T-helper 1 cell treated with Interleukin-12 subunit alpha and Interleukin-12 subunit beta and Interleukin-4 antibody, amounts not matched to agents 30 μg/mL and 1 μg/mL, for 36 hours (primary cell): Measurements from ENCODE around the gene CLEC16A.

Experiments used
- H3K27ac Mint-ChIP-seq: one replicate; pipeline ENCODE4 v1.8.0; 2021; ENCODE audit warnings: mild to moderate bottlenecking, mixed read lengths
- H3K27me3 Mint-ChIP-seq: one replicate; pipeline ENCODE4 v1.8.0; 2021; ENCODE audit warnings: low read depth, mixed read lengths
- H3K36me3 Mint-ChIP-seq: one replicate; pipeline ENCODE4 v1.8.0; 2021; ENCODE audit warnings: low read depth, mixed read lengths
- H3K4me1 Mint-ChIP-seq: one replicate; pipeline ENCODE4 v1.8.0; 2021; ENCODE audit warnings: low read depth, mixed read lengths
- H3K4me3 Mint-ChIP-seq: one replicate; pipeline ENCODE4 v1.8.0; 2021; ENCODE audit warnings: mild to moderate bottlenecking, moderate library complexity, mixed read lengths
- H3K9me3 Mint-ChIP-seq: one replicate; pipeline ENCODE4 v1.8.0; 2021; ENCODE audit warnings: mixed read lengths

The CLEC16A gene

GRCh38 chr16:11140867-11141266 lies 196.5 kb downstream of the CLEC16A start:
- Mint-ChIP-seq H3K36me3 (peaks cover 16% of the 10 kb centered on the region), H3K27ac (no peak overlapping the region), H3K4me3 (no peak overlapping the region), H3K27me3 (no peaks in the 10 kb centered on the region), H3K4me1 (peaks cover 49% of the 10 kb centered on the region), H3K9me3 (no peaks in the 10 kb centered on the region)

- Mint-ChIP-seq H3K27me3 (no peaks in the 10 kb centered on the region), H3K4me3 (no peak overlapping the region)
Measured at GRCh38 chr16:11141409-11142260, 197.3 kb downstream of the CLEC16A start.

DNA sequence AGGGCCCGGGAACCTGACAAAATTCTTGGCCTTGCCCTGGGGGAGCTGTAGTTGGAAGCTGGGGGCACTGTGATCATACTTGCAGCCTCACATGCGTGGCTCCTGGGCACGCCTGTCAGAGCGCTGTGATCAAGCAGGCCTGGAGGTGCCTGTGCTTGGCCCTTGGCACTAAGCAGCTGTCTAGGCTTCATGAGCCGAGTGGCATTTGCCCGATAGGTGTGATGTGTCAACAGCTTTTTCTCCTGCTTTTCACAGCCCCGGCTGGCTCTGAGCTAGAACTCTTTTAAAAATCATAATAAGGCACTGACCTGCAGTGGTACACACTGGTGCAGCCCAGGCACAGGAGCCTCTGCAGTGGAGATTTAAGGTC lies 197.9 kb downstream of the CLEC16A start:
- Mint-ChIP-seq H3K27ac (no peak overlapping the region), H3K36me3 (peaks cover 18% of the 10 kb centered on the region), H3K4me1 (peaks cover 48% of the 10 kb centered on the region), H3K27me3 (no peaks in the 10 kb centered on the region), H3K9me3 (no peaks in the 10 kb centered on the region), H3K4me3 (no peak overlapping the region)

More at GRCh38 chr16:11141409-11142260, 197.3 kb downstream of the CLEC16A start:
- Mint-ChIP-seq H3K36me3 (peaks cover 14% of the 10 kb centered on the region), H3K4me1 (peaks cover 45% of the 10 kb centered on the region), H3K27ac (no peak overlapping the region), H3K9me3 (no peaks in the 10 kb centered on the region)

- H3K9me3 Mint-ChIP-seq: no peaks in the 10 kb centered on the region
- no peak overlapping the region for H3K4me3 Mint-ChIP-seq
- peaks cover 47% of the 10 kb centered on the region for H3K4me1 Mint-ChIP-seq
- H3K27ac Mint-ChIP-seq: no peak overlapping the region
- H3K27me3 Mint-ChIP-seq: no peaks in the 10 kb centered on the region
- peaks cover 19% of the 10 kb centered on the region for H3K36me3 Mint-ChIP-seq
Measured at GRCh38 chr16:11142951-11143350, 198.6 kb downstream of the CLEC16A start.

DNA sequence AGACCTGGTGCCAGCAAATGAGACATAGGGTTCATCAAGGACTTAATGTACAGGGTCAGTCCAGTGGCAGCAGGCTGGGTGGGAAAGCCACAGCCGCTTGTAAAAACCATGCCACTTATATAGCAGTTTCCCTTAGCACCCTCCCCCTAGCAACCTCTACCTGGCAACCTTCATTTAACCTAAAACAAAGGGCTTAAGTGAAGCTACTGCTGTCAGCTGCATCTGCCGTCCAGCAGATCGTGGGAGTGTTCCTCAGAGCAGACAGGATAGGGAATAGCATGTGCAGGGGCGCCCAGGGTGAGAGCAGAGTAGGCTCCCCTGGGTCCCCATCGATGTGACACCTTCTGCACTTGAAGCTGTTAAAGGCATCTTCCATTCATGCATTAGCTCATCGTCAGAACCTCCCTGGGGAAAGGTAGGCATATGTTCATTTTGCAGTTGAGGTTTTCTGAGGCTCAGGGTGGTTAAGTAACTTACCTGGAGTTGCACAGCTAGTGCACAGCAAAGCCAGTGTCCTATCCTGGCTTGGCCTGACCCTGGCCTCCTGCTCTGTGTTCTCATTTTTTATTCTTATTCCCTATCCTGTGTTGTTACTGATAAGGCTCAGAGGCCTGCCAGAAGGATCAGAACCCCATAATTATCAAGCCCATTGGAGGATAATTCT lies 199.1 kb downstream of the CLEC16A start:
- H3K4me1 Mint-ChIP-seq: peaks cover 45% of the 10 kb centered on the region
- peaks cover 18% of the 10 kb centered on the region for H3K36me3 Mint-ChIP-seq
- no peak overlapping the region for H3K4me3 Mint-ChIP-seq
- H3K27me3 Mint-ChIP-seq: no peaks in the 10 kb centered on the region
- H3K9me3 Mint-ChIP-seq: no peaks in the 10 kb centered on the region
- no peak overlapping the region for H3K27ac Mint-ChIP-seq

GRCh38 chr16:11144122-11144521 lies 199.8 kb downstream of the CLEC16A start:
- peaks cover 39% of the 10 kb centered on the region for H3K4me1 Mint-ChIP-seq
- H3K27ac Mint-ChIP-seq: no peak overlapping the region
- no peak overlapping the region for H3K4me3 Mint-ChIP-seq
- H3K36me3 Mint-ChIP-seq: peaks cover 22% of the 10 kb centered on the region
- no peaks in the 10 kb centered on the region for H3K9me3 Mint-ChIP-seq
- no peaks in the 10 kb centered on the region for H3K27me3 Mint-ChIP-seq

DNA sequence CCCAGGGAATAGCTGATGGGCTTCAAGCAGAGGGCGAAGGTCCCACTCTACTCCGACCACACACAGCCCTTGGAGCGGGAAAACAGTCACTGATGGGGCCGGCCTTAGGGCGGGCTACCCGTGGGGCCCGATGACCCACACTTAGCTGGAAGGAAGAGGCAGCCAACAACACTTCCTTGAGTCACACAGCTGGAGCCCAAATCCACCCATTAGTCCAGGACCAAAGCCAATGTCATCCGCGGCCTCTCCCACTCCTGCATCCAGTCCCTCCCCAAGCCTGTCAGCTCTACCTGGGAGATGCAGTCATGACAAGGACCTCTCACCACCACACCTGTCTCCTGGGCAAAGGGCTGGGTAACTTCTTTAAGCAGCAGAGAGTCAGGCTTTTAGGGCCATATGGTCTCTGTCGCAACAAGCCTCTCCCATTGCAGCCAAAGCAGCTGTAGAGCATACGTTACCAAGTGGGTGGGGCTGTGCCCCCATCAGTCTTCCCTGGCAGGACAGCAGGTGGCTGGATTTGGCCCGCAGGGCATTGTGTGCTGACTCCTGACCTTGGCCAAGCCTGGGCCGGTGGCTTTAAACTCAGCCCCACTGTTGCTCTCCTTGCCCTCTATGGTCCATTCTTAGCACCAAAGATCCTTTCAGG lies 200.9 kb downstream of the CLEC16A start:
- Mint-ChIP-seq H3K27ac (no peak overlapping the region), H3K27me3 (no peaks in the 10 kb centered on the region)

DNA sequence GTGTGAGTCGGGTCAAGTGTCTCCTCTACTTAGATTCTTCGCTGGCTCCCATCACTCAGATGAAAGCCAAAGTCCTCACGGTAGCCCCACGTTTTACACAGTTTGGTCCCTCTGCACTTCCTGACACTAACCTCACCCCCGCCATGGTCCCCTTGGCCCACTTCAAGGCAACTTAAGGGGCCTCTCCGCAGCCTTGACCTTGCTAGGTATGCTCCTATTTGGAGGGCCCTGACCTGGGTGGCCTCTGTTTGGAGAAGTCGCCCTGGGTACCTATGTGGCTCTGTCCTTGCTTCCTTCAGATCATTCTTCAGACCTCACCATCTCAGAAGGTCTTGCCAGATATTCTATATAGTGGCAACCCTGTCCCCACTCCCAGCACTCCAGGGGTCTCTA lies 201.5 kb downstream of the CLEC16A start:
- peaks cover 30% of the 10 kb centered on the region for H3K36me3 Mint-ChIP-seq
- H3K9me3 Mint-ChIP-seq: no peaks in the 10 kb centered on the region
- H3K27me3 Mint-ChIP-seq: no peaks in the 10 kb centered on the region
- no peak overlapping the region for H3K4me3 Mint-ChIP-seq
- no peak overlapping the region for H3K27ac Mint-ChIP-seq
- H3K4me1 Mint-ChIP-seq: peaks cover 24% of the 10 kb centered on the region

More for the DNA sequence above, 200.9 kb downstream of the CLEC16A start:
- H3K9me3 Mint-ChIP-seq: no peaks in the 10 kb centered on the region
- H3K4me3 Mint-ChIP-seq: no peak overlapping the region
- peaks cover 25% of the 10 kb centered on the region for H3K36me3 Mint-ChIP-seq
- peaks cover 27% of the 10 kb centered on the region for H3K4me1 Mint-ChIP-seq

- peaks cover 27% of the 10 kb centered on the region for H3K4me1 Mint-ChIP-seq
- H3K27ac Mint-ChIP-seq: no peak overlapping the region
- no peaks in the 10 kb centered on the region for H3K27me3 Mint-ChIP-seq
- no peaks in the 10 kb centered on the region for H3K9me3 Mint-ChIP-seq
- peaks cover 30% of the 10 kb centered on the region for H3K36me3 Mint-ChIP-seq
- H3K4me3 Mint-ChIP-seq: no peak overlapping the region
Measured at GRCh38 chr16:11147033-11147753, 202.8 kb downstream of the CLEC16A start.

DNA sequence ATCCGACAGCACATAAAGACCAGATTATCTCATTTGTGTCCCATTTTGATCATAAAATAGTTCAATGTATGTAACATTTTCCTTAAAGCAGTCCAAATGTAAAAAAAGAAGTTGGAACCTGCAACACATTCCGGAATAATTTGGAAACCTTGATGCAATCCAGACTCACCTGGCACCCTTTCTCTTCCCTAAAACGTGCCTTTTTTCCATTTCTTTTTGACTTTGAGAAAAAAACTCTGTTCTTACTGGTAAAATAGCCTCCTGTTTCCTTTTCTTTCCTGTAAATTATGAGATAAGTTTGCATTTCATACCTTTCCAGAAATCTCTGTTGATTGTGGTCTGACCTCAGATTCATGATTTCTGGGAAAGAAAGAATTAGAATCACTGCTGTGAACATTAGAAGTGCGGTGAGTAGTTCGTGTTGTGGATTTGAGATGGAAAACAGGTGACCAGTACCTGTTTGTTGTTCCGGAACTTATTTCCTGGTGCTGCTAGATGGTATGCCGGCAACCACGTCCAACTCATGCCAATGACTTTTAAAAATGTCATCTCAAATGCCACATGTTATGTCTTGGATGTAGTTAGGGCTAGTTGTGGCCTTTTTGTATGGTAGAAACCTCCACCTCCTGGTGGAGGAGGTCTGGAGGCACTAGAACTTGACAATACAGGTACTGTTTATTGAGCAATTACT lies 203.5 kb downstream of the CLEC16A start:
- H3K9me3 Mint-ChIP-seq: no peaks in the 10 kb centered on the region
- H3K4me1 Mint-ChIP-seq: peaks cover 28% of the 10 kb centered on the region
- peaks cover 30% of the 10 kb centered on the region for H3K36me3 Mint-ChIP-seq
- no peak overlapping the region for H3K27ac Mint-ChIP-seq
- H3K27me3 Mint-ChIP-seq: no peaks in the 10 kb centered on the region
- no peak overlapping the region for H3K4me3 Mint-ChIP-seq

GRCh38 chr16:11149011-11149616 lies 204.8 kb downstream of the CLEC16A start:
- no peak overlapping the region for H3K27ac Mint-ChIP-seq
- peaks cover 30% of the 10 kb centered on the region for H3K36me3 Mint-ChIP-seq
- H3K4me1 Mint-ChIP-seq: peaks cover 28% of the 10 kb centered on the region
- no peaks in the 10 kb centered on the region for H3K9me3 Mint-ChIP-seq
- no peaks in the 10 kb centered on the region for H3K27me3 Mint-ChIP-seq
- H3K4me3 Mint-ChIP-seq: no peak overlapping the region

- Mint-ChIP-seq H3K4me3 (no peak overlapping the region), H3K4me1 (peaks cover 28% of the 10 kb centered on the region), H3K27me3 (no peaks in the 10 kb centered on the region), H3K36me3 (peaks cover 30% of the 10 kb centered on the region), H3K27ac (no peak overlapping the region), H3K9me3 (no peaks in the 10 kb centered on the region)
Measured at GRCh38 chr16:11150190-11150589, 205.8 kb downstream of the CLEC16A start.

GRCh38 chr16:11151156-11151884 lies 207.0 kb downstream of the CLEC16A start:
- no peak overlapping the region for H3K27ac Mint-ChIP-seq
- no peaks in the 10 kb centered on the region for H3K27me3 Mint-ChIP-seq
- H3K9me3 Mint-ChIP-seq: no peaks in the 10 kb centered on the region
- H3K4me1 Mint-ChIP-seq: peaks cover 31% of the 10 kb centered on the region
- H3K36me3 Mint-ChIP-seq: peaks cover 22% of the 10 kb centered on the region
- no peak overlapping the region for H3K4me3 Mint-ChIP-seq
